Fibroblast of lung (primary cell): Measurements from ENCODE around the gene KCTD2. TPM values are rescaled to one million over a fixed set of nuclear protein-coding genes. Genes with fewer than 3 reads are reported as not detected.

Source experiments
- DNase-seq, 2 donors: peaks; one replicate each; pipeline versions ENCODE4 v3.0.0 to v3.0.0-alpha.2; 2010; ENCODE audit warnings: low read depth in 2 of 2
- H2AFZ ChIP-seq: 2 replicates; pipeline ENCODE4 v1.5.1; 2012; ENCODE audit warnings: low read length, control low read depth, inconsistent platforms
- H3K27ac ChIP-seq: 2 replicates; pipeline ENCODE4 v1.5.1; 2011; ENCODE audit warnings: low read length, control low read depth; ENCODE audit not compliant: insufficient read depth
- H3K27me3 ChIP-seq: 2 replicates; pipeline ENCODE4 v1.5.1; 2011; ENCODE audit warnings: mild to moderate bottlenecking, low read length; ENCODE audit not compliant: control insufficient read depth, insufficient read depth
- H3K36me3 ChIP-seq: 2 replicates; pipeline ENCODE4 v1.5.1; 2011; ENCODE audit warnings: low read length; ENCODE audit not compliant: control insufficient read depth, insufficient read depth
- H3K4me1 ChIP-seq: 2 replicates; pipeline ENCODE4 v1.5.1; 2011; ENCODE audit warnings: low read length; ENCODE audit not compliant: control insufficient read depth, insufficient read depth; ENCODE audit errors: extremely low read depth
- H3K4me2 ChIP-seq: 2 replicates; pipeline ENCODE4 v1.5.1; 2011; ENCODE audit warnings: low read length, control low read depth; ENCODE audit not compliant: insufficient read depth; ENCODE audit errors: extremely low read depth
- H3K4me3 ChIP-seq, 4 experiments: fragments of 200-600 bp in 1 of 4; sonication (generic) in 1 of 4; replicated peaks in 1 of 4; 2 replicates each; pipeline ENCODE4 v1.5.1; 2011 to 2016; ENCODE audit warnings: low read length in 4 of 4, low read depth in 3 of 4, mild to moderate bottlenecking in 3 of 4, control low read depth in 2 of 4, inconsistent platforms in 1 of 4, mixed read lengths in 1 of 4; ENCODE audit not compliant: insufficient read depth in 1 of 4; ENCODE audit errors: control extremely low read depth in 1 of 4
- H3K79me2 ChIP-seq: 2 replicates; pipeline ENCODE4 v1.5.1; 2012; ENCODE audit warnings: mild to moderate bottlenecking, low read length, inconsistent platforms; ENCODE audit not compliant: control insufficient read depth, insufficient read depth
- H3K9ac ChIP-seq: 2 replicates; pipeline ENCODE4 v1.5.1; 2011; ENCODE audit warnings: mild to moderate bottlenecking, low read length, control low read depth; ENCODE audit not compliant: insufficient read depth
- H3K9me3 ChIP-seq: 2 replicates; pipeline ENCODE4 v1.5.1; 2012; ENCODE audit warnings: low read depth, low read length; ENCODE audit not compliant: control insufficient read depth, insufficient read depth
- H4K20me1 ChIP-seq: 2 replicates; pipeline ENCODE4 v1.5.1; 2011; ENCODE audit warnings: low read length; ENCODE audit not compliant: control insufficient read depth, insufficient read depth; ENCODE audit errors: extremely low read depth
- EZH2 ChIP-seq: IDR thresholded peaks from 2 replicates; pipeline ENCODE4 v1.5.1; 2012; ENCODE audit warnings: low read length, control low read depth, mild to moderate bottlenecking; ENCODE audit errors: missing control alignments
- polyA plus RNA-seq, 2 donors: library from polyadenylated mRNA; depleted of rRNA in 1 of 2; stranded (reverse) in 1 of 2; unstranded in 1 of 2; fragments of >200 nt; gene quantifications; 2 replicates each; pipeline ENCODE4 v1.2.1, GENCODE V29; 2011 to 2012; ENCODE audit warnings: missing spikeins in 1 of 2
- total RNA-seq: library from RNA; depleted of rRNA; stranded (reverse); fragments of >200 nt; gene quantifications from 2 replicates; pipeline ENCODE4 v1.2.1, GENCODE V29; 2014
- TF ChIP-seq, protein P1 (sequence below), 2 donors: IDR thresholded peaks in 1 of 2; conservative IDR thresholded peaks in 1 of 2; 1 replicate in 1 of 2; 2 replicates in 1 of 2; pipeline ENCODE4 v1.5.1; 2011 to 2012; ENCODE audit warnings: low read length in 2 of 2, control low read depth in 1 of 2, inconsistent platforms in 1 of 2, low read depth in 1 of 2, mild to moderate bottlenecking in 1 of 2

KCTD2 gene
- total and polyA plus RNA-seq, 2 donors (not counting 1 experiment from before 2014, with no cell fraction given) = 17.7 to 29.5 TPM

GRCh38 chr17:75111777-75112335 lies 64.8 kb downstream of the KCTD2 start:
- TF ChIP-seq EZH2 = no peak
- TF ChIP-seq, protein P1, sequence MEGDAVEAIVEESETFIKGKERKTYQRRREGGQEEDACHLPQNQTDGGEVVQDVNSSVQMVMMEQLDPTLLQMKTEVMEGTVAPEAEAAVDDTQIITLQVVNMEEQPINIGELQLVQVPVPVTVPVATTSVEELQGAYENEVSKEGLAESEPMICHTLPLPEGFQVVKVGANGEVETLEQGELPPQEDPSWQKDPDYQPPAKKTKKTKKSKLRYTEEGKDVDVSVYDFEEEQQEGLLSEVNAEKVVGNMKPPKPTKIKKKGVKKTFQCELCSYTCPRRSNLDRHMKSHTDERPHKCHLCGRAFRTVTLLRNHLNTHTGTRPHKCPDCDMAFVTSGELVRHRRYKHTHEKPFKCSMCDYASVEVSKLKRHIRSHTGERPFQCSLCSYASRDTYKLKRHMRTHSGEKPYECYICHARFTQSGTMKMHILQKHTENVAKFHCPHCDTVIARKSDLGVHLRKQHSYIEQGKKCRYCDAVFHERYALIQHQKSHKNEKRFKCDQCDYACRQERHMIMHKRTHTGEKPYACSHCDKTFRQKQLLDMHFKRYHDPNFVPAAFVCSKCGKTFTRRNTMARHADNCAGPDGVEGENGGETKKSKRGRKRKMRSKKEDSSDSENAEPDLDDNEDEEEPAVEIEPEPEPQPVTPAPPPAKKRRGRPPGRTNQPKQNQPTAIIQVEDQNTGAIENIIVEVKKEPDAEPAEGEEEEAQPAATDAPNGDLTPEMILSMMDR (conservative IDR thresholded peaks at IDR 0.05 in 1 of 2, IDR thresholded peaks at IDR 0.05 in 1 of 2; ENCODE audit: low read depth in 1 of 2, low read length in 2 of 2) = no peak
- Histone ChIP-seq H3K27me3 (no peaks in the 10 kb centered on the region), H3K9me3 (no peaks in the 10 kb centered on the region), H3K4me1 (peaks cover 8% of the 10 kb centered on the region), H2AFZ (no peak overlapping the region), H3K36me3 (no peaks in the 10 kb centered on the region), H3K4me2 (no peak overlapping the region), H4K20me1 (no peaks in the 10 kb centered on the region), H3K79me2 (peaks cover 3% of the 10 kb centered on the region), H3K9ac (no peak overlapping the region), H3K4me3 (no peak overlapping the region), H3K27ac (no peak overlapping the region)
- DNase-seq = no peak

GRCh38 chr17:75113798-75114551 lies 67.0 kb downstream of the KCTD2 start:
- Histone ChIP-seq H4K20me1 (no peaks in the 10 kb centered on the region), H3K27ac (peak overlapping the region; percentile 30), H3K4me2 (peak overlapping the region; percentile 86), H3K27me3 (no peaks in the 10 kb centered on the region), H2AFZ (peak overlapping the region; percentile 91), H3K4me1 (peaks cover 8% of the 10 kb centered on the region), H3K9ac (peak overlapping the region; percentile 33), H3K79me2 (peaks cover 3% of the 10 kb centered on the region), H3K36me3 (no peaks in the 10 kb centered on the region), H3K9me3 (no peaks in the 10 kb centered on the region), H3K4me3 (peak overlapping the region; percentile 40 to 55 (median 48))
- DNase-seq = peak; percentile 79 to 94
- TF ChIP-seq EZH2 = no peak
- TF ChIP-seq, protein P1 (conservative IDR thresholded peaks at IDR 0.05 in 1 of 2, IDR thresholded peaks at IDR 0.05 in 1 of 2; ENCODE audit: low read depth in 1 of 2, low read length in 2 of 2) = peak; percentile 85 to 95

GRCh38 chr17:75114552-75115314 lies 67.7 kb downstream of the KCTD2 start:
- H3K4me2 ChIP-seq = peak overlapping the region; percentile 86
- peak overlapping the region; percentile 40 to 55 (median 48) for H3K4me3 ChIP-seq
- H3K36me3 ChIP-seq = no peaks in the 10 kb centered on the region
- no peak for DNase-seq
- H4K20me1 ChIP-seq = no peaks in the 10 kb centered on the region
- H3K27me3 ChIP-seq = no peaks in the 10 kb centered on the region
- H3K4me1 ChIP-seq = peaks cover 6% of the 10 kb centered on the region
- no peaks in the 10 kb centered on the region for H3K9me3 ChIP-seq
- H2AFZ ChIP-seq = peak overlapping the region; percentile 91
- TF ChIP-seq EZH2 = no peak
- TF ChIP-seq, protein P1 (conservative IDR thresholded peaks at IDR 0.05 in 1 of 2, IDR thresholded peaks at IDR 0.05 in 1 of 2; ENCODE audit: low read depth in 1 of 2, low read length in 2 of 2) = no peak
- peaks cover 3% of the 10 kb centered on the region for H3K79me2 ChIP-seq
- peak overlapping the region; percentile 30 for H3K27ac ChIP-seq
- peak overlapping the region; percentile 33 for H3K9ac ChIP-seq
